ENCODE data around the gene TM4SF5.

The TM4SF5 gene

DNA sequence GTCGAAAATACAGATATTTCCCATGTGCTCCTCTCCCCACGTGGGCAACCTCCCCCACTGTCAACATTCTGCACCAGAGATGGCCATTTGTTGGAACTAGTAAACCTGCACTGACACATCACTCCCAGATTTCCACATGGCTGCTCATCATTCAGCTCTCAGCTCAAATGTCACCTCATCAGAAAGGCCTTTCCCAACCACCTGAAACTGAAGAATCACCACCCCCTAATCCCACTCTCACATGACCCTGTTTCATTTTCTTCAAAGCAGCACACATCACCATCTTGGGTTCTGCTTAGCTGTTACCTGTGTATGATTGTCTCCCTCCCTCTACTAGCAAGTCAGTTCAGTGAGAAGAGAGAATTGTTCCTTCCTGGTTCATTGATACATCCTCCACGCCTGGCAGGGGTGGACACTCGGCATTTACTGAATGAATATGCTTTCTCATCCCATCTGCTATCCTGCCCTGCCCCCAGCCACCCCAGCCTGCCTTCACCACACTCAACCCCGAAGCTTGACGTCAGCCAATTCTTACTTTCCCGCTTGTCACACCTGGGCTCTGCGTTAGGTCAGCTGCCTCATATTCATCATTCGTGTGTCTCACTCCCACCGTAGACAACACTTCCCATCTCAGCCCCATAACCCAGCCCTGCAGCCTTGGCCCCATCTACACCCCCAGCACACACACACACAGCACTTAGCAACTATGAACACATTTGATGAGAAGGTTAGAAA is 28.9 kb downstream of the TM4SF5 start:
- FAIRE-seq: peak; percentile 92
- no peak for TF ChIP-seq POLR2A (IDR thresholded peaks at IDR 0.05; ENCODE audit: low read depth, low read length)
- no peak for TF ChIP-seq TAF1 (IDR thresholded peaks at IDR 0.05; ENCODE audit: low read depth, low read length)
- no peak for TF ChIP-seq PAX5 (IDR thresholded peaks at IDR 0.05; ENCODE audit: insufficient read depth, low read length, severe bottlenecking)
- TF ChIP-seq POU2F2 (IDR thresholded peaks at IDR 0.05; ENCODE audit: low read depth, low read length): no peak
- no peak for TF ChIP-seq POLR2AphosphoS5 (IDR thresholded peaks at IDR 0.05; ENCODE audit: low read depth, low read length)
- no peak for TF ChIP-seq SPI1 (IDR thresholded peaks at IDR 0.05; ENCODE audit: low read depth, low read length)
- no peak for DNase-seq (ENCODE audit: insufficient read length, low spot score)

- no peak for DNase-seq (ENCODE audit: insufficient read length, low spot score)
These were observed 30.5 kb downstream of the TM4SF5 start, which contains the start of gene C17orf114 for GRCh38 chr17:4802228-4802627. Gene C17orf114 (minus strand): TSS chr17:4802328.

GRCh38 chr17:4806456-4806776 is 34.7 kb downstream of the TM4SF5 start:
- no peak for FAIRE-seq
- TF ChIP-seq POLR2A (IDR thresholded peaks at IDR 0.05; ENCODE audit: low read depth, low read length): no peak
- TF ChIP-seq POU2F2 (IDR thresholded peaks at IDR 0.05; ENCODE audit: low read depth, low read length): no peak
- TF ChIP-seq PAX5 (IDR thresholded peaks at IDR 0.05; ENCODE audit: insufficient read depth, low read length, severe bottlenecking): no peak
- TF ChIP-seq SPI1 (IDR thresholded peaks at IDR 0.05; ENCODE audit: low read depth, low read length): no peak
- no peak for TF ChIP-seq POLR2AphosphoS5 (IDR thresholded peaks at IDR 0.05; ENCODE audit: low read depth, low read length)
- no peak for TF ChIP-seq TAF1 (IDR thresholded peaks at IDR 0.05; ENCODE audit: low read depth, low read length)
- no peak for DNase-seq (ENCODE audit: insufficient read length, low spot score)

More at GRCh38 chr17:4802228-4802627, 30.5 kb downstream of the TM4SF5 start, which contains the start of gene C17orf114:
- TF ChIP-seq TAF1 (IDR thresholded peaks at IDR 0.05; ENCODE audit: low read depth, low read length) (no peak), POU2F2 (IDR thresholded peaks at IDR 0.05; ENCODE audit: low read depth, low read length) (no peak), POLR2AphosphoS5 (IDR thresholded peaks at IDR 0.05; ENCODE audit: low read depth, low read length) (no peak), PAX5 (IDR thresholded peaks at IDR 0.05; ENCODE audit: insufficient read depth, low read length, severe bottlenecking) (no peak)
- no peak for FAIRE-seq

DNA sequence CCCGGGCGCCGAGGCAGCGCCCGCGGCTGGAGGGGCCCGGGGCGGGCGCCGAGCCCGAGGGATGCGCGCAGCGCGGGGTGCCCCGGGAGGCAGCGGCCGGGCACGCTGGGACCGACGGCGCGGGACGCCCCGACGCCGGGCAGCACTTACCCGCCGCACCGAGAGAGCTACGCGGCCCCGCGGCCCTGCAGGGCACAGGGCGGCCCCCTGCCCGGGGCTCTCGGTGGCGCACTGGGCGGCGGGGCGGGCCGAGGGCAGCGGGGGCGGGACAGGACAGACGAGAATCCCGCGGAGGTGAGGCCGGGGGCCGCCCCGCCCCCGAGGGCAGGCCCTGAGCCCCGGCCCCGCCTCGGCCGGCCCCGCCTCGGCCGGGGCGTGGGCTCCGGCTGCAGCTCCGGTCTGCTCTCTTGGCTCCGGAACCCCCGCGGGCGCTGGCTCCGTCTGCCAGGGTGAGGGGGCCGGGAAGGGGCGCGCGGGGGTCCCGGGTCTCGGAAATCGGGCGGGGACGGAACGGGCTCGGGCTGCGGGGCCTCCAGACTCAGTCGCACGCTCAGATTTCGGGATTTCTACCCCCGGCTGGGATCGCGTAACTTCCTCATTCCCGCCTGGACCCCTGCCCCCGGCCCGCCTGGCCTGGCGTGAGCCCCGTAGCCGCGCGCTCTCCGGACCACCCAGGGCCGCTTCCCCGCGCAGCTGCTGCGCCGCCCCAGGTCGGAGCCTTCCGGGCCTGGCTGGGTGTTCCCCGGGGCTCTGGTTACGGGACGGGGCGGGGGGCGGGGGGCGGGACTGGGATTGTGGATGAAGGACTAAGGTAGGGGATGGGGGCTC is 35.3 kb downstream of the TM4SF5 start, which contains the start of gene PLD2:
Gene PLD2, plus strand, starts transcription at position 376 of the 828 bp plus-strand sequence. CDS start 621 bp downstream, outside the sequence.
- TF ChIP-seq PAX5 (IDR thresholded peaks at IDR 0.05; ENCODE audit: insufficient read depth, low read length, severe bottlenecking) (no peak), POLR2A (IDR thresholded peaks at IDR 0.05; ENCODE audit: low read depth, low read length) (peak; percentile 39; the same call in 1 of the 2 replicates), TAF1 (IDR thresholded peaks at IDR 0.05; ENCODE audit: low read depth, low read length) (no peak), POU2F2 (IDR thresholded peaks at IDR 0.05; ENCODE audit: low read depth, low read length) (no peak)
- FAIRE-seq: peak; percentile 97
- peak; percentile 100 for DNase-seq (ENCODE audit: insufficient read length, low spot score)

DNA sequence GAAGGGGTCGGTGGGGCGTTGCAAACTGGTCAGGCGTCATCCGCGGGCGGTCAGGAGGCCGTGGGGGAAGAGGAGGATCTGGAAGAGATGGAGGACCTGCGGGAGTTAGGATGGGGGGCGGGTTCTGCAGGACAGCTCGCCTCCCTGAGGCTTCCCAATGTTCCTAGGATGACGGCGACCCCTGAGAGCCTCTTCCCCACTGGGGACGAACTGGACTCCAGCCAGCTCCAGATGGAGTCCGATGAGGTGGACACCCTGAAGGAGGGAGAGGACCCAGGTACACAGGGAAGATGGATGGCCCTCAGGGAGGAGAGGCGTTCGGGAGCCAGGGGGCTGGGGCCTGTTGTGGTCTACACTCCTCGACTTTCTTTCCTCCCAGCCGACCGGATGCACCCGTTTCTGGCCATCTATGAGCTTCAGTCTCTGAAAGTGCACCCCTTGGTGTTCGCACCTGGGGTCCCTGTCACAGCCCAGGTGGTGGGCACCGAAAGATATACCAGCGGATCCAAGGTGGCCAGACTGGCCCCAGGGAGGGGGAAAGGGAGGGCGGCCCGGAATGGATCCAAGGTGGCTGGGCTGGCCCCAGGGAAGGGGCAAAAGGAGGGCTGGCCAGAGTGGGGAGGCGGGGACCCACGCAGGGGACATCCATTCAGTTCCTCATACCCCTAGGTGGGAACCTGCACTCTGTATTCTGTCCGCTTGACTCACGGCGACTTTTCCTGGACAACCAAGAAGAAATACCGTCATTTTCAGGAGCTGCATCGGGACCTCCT is 36.1 kb downstream of the TM4SF5 start:
- no peak for DNase-seq (ENCODE audit: insufficient read length, low spot score)
- peak; percentile 9 for FAIRE-seq
- TF ChIP-seq POLR2A (IDR thresholded peaks at IDR 0.05; ENCODE audit: low read depth, low read length) (no peak), SPI1 (IDR thresholded peaks at IDR 0.05; ENCODE audit: low read depth, low read length) (no peak), PAX5 (IDR thresholded peaks at IDR 0.05; ENCODE audit: insufficient read depth, low read length, severe bottlenecking) (no peak), POLR2AphosphoS5 (IDR thresholded peaks at IDR 0.05; ENCODE audit: low read depth, low read length) (no peak), POU2F2 (IDR thresholded peaks at IDR 0.05; ENCODE audit: low read depth, low read length) (no peak), TAF1 (IDR thresholded peaks at IDR 0.05; ENCODE audit: low read depth, low read length) (no peak)

- TF ChIP-seq POU2F2 (IDR thresholded peaks at IDR 0.05; ENCODE audit: low read depth, low read length) (no peak), POLR2A (IDR thresholded peaks at IDR 0.05; ENCODE audit: low read depth, low read length) (no peak), TAF1 (IDR thresholded peaks at IDR 0.05; ENCODE audit: low read depth, low read length) (no peak)
- no peak for FAIRE-seq
- no peak for DNase-seq (ENCODE audit: insufficient read length, low spot score)
These were observed 36.7 kb downstream of the TM4SF5 start for GRCh38 chr17:4808378-4808767.

DNA sequence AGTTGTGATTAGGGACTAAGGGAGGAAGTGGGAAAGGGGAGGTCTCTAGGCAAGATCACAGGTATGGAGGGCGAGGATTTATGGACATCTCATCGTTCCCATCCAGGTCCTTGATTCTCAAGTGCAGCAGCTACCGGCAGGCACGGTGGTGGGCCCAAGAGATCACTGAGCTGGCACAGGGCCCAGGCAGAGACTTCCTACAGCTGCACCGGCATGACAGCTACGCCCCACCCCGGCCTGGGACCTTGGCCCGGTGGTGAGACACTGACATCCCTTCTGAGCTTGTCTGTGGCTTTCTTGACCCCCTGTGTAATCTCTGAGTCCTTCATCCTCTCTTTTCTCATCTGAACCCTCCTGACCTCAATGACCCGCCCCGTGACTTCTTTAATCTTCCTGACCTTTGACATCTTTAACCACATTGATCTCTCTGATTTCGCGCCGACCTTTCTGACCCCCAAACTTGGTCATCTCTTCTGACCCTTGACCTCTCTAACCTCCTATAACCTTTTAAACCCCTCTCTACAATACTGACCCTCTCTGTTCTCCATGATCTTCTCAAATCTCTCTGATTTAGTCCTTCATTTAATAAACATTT is 39.1 kb downstream of the TM4SF5 start:
- no peak for DNase-seq (ENCODE audit: insufficient read length, low spot score)
- no peak for FAIRE-seq
- no peak for TF ChIP-seq TAF1 (IDR thresholded peaks at IDR 0.05; ENCODE audit: low read depth, low read length)
- no peak for TF ChIP-seq POLR2A (IDR thresholded peaks at IDR 0.05; ENCODE audit: low read depth, low read length)
- TF ChIP-seq POU2F2 (IDR thresholded peaks at IDR 0.05; ENCODE audit: low read depth, low read length): no peak
- TF ChIP-seq PAX5 (IDR thresholded peaks at IDR 0.05; ENCODE audit: insufficient read depth, low read length, severe bottlenecking): no peak
- no peak for TF ChIP-seq SPI1 (IDR thresholded peaks at IDR 0.05; ENCODE audit: low read depth, low read length)
- TF ChIP-seq POLR2AphosphoS5 (IDR thresholded peaks at IDR 0.05; ENCODE audit: low read depth, low read length): no peak

DNA sequence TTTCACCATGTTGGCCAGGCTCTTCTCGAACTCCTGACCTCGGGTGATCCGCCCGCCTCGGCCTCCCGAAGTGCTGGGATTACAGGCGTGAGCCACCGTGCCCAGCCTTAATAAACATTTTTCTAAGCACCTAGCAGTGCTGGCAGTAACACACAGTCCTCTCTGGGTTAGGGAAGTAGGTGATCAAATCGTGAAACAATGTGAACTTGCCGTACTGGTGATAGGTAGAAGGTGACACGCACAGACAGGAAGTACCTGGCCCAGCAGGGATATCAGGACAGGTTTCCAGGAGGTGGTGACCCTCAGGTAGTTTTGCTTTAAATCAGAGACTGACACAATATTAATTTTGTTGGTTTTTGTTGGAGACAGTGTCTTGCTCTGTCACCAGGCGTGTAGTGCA is 39.8 kb downstream of the TM4SF5 start:
- no peak for TF ChIP-seq PAX5 (IDR thresholded peaks at IDR 0.05; ENCODE audit: insufficient read depth, low read length, severe bottlenecking)
- no peak for TF ChIP-seq POU2F2 (IDR thresholded peaks at IDR 0.05; ENCODE audit: low read depth, low read length)
- TF ChIP-seq POLR2AphosphoS5 (IDR thresholded peaks at IDR 0.05; ENCODE audit: low read depth, low read length): no peak
- no peak for TF ChIP-seq TAF1 (IDR thresholded peaks at IDR 0.05; ENCODE audit: low read depth, low read length)
- no peak for TF ChIP-seq SPI1 (IDR thresholded peaks at IDR 0.05; ENCODE audit: low read depth, low read length)
- no peak for DNase-seq (ENCODE audit: insufficient read length, low spot score)
- no peak for FAIRE-seq

- FAIRE-seq (no peak), DNase-seq (ENCODE audit: insufficient read length, low spot score) (no peak)
- no peak for TF ChIP-seq POLR2A (IDR thresholded peaks at IDR 0.05; ENCODE audit: low read depth, low read length)
- TF ChIP-seq PAX5 (IDR thresholded peaks at IDR 0.05; ENCODE audit: insufficient read depth, low read length, severe bottlenecking): no peak
- no peak for TF ChIP-seq POU2F2 (IDR thresholded peaks at IDR 0.05; ENCODE audit: low read depth, low read length)
- no peak for TF ChIP-seq TAF1 (IDR thresholded peaks at IDR 0.05; ENCODE audit: low read depth, low read length)
- TF ChIP-seq POLR2AphosphoS5 (IDR thresholded peaks at IDR 0.05; ENCODE audit: low read depth, low read length): no peak
These were observed 41.0 kb downstream of the TM4SF5 start for GRCh38 chr17:4812690-4813089.
